GM23248 (cell line): ENCODE measurements around the gene POLR2F. TPM values are rescaled to one million over a fixed set of nuclear protein-coding genes. Genes with fewer than 3 reads are reported as not detected.

Experiments used
- DNase-seq: peaks from one replicate; pipeline ENCODE4 v3.0.0-alpha.2; 2015
- H2AFZ ChIP-seq: fragments of 200-600 bp; sonication (generic); 2 replicates; pipeline ENCODE4 v1.6.1; 2016; ENCODE audit warnings: antibody characterized with exemption
- H3F3A ChIP-seq: fragments of 200-600 bp; sonication (generic); 2 replicates; pipeline ENCODE4 v1.6.1; 2016; ENCODE audit warnings: mild to moderate bottlenecking, antibody characterized with exemption, mixed run types; ENCODE audit not compliant: insufficient read depth
- H3K27ac ChIP-seq: fragments of 200-600 bp; sonication (generic); 2 replicates; pipeline ENCODE4 v1.5.1; 2016; ENCODE audit warnings: mild to moderate bottlenecking
- H3K27me3 ChIP-seq: fragments of 200-600 bp; sonication (generic); replicated peaks from 2 replicates; pipeline ENCODE4 v1.6.1; 2016; ENCODE audit warnings: mild to moderate bottlenecking; ENCODE audit not compliant: insufficient read depth
- H3K36me3 ChIP-seq: fragments of 200-600 bp; sonication (generic); 2 replicates; pipeline ENCODE4 v1.6.1; 2016; ENCODE audit warnings: low read depth, mild to moderate bottlenecking
- H3K4me1 ChIP-seq: fragments of 200-600 bp; sonication (generic); 2 replicates; pipeline ENCODE4 v1.6.1; 2016; ENCODE audit warnings: mild to moderate bottlenecking; ENCODE audit not compliant: insufficient read depth
- H3K4me2 ChIP-seq: fragments of 200-600 bp; sonication (generic); one replicate; pipeline ENCODE4 v1.6.1; 2016; ENCODE audit warnings: mild to moderate bottlenecking; ENCODE audit not compliant: unreplicated experiment
- H3K4me3 ChIP-seq: fragments of 200-600 bp; sonication (generic); 2 replicates; pipeline ENCODE4 v1.5.1; 2016; ENCODE audit warnings: mild to moderate bottlenecking
- H3K79me2 ChIP-seq: fragments of 200-600 bp; sonication (generic); 2 replicates; pipeline ENCODE4 v1.6.1; 2016; ENCODE audit warnings: mild to moderate bottlenecking; ENCODE audit not compliant: insufficient read depth
- H3K9ac ChIP-seq: fragments of 200-600 bp; sonication (generic); 2 replicates; pipeline ENCODE4 v1.6.1; 2016; ENCODE audit warnings: mild to moderate bottlenecking
- H3K9me2 ChIP-seq: fragments of 200-600 bp; sonication (generic); 2 replicates; pipeline ENCODE4 v1.6.1; 2016; ENCODE audit warnings: mixed run types, mild to moderate bottlenecking, moderate library complexity; ENCODE audit not compliant: insufficient read depth
- H3K9me3 ChIP-seq: fragments of 200-600 bp; sonication (generic); one replicate; pipeline ENCODE4 v1.6.1; 2017; ENCODE audit warnings: low read depth
- H4K20me1 ChIP-seq: fragments of 200-600 bp; sonication (generic); 2 replicates; pipeline ENCODE4 v1.6.0; 2016; ENCODE audit not compliant: insufficient read depth
- EZH2 ChIP-seq: fragments of 200-600 bp; sonication (generic); IDR thresholded peaks from 2 replicates; pipeline ENCODE4 v1.6.1; 2018; ENCODE audit warnings: antibody characterized with exemption, mild to moderate bottlenecking; ENCODE audit not compliant: insufficient read depth, poor library complexity, severe bottlenecking
- EZH2phosphoT487 ChIP-seq: fragments of 200-600 bp; sonication (generic); IDR thresholded peaks from 2 replicates; pipeline ENCODE4 v1.6.1; 2018; ENCODE audit warnings: antibody characterized with exemption, moderate library complexity, mild to moderate bottlenecking, low read depth; ENCODE audit not compliant: insufficient read depth
- WGBS, 2 experiments: methylation state at CpG; one replicate each; pipeline ENCODE4 v1.1.6; 2015 to 2017; ENCODE audit warnings: low lambda C conversion rate in 2 of 2, low coverage in 1 of 2; ENCODE audit errors: missing lambda C conversion rate in 2 of 2; 5-methylcytosine and 5-hydroxymethylcytosine counted together
- in situ Hi-C: fragments of 300-500 bp; cut with MboI; formaldehyde crosslinking; loops from 2 replicates; pipeline ENCODE4 v1.15.0; 2020
- polyA plus RNA-seq: library from polyadenylated mRNA; unstranded; fragments of >200 nt; fragmentation: Nextera tagmentation; extraction: Ambion mirVana; gene quantifications from 2 replicates; pipeline ENCODE4 v1.2.1, GENCODE V29; 2016
- total RNA-seq: library from RNA; depleted of rRNA; stranded (reverse); fragments of >200 nt; shearing (Covaris generic); gene quantifications from 2 replicates; pipeline ENCODE4 v1.2.3, GENCODE V29; 2014

The POLR2F gene
- total and polyA plus RNA-seq, 2 experiments from 2014 or later: 71.4 to 148 TPM

DNA sequence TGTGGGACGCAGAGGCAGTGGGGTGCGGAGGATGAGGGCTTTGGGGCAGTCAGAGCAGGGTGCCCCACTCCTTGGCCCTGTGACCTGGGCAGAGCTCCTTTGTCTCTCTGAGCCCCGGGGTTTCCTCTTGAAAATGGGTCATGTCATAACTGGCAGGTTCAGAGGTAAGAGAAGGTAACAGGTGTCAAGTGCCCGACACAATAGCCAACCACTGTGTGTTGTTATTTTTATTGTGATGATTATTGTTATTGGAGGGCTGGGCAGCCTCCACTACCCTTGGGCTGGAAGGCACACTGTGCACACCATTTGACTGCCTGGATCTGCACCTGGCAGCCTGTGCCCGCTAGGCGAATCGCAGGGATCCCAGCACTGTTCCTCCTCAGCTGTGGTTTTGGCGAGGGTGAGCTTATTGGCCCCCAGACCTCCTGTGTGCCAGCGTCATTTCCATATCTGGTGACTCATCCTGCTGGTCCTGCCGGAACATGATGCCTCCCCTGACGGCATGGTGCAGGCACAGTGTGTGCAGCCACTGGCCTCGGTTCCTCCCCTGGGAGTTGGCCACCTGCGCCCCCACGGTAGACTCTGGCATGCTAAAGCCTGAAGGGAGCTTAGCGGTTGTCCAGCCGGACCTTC, 46.3 kb downstream of the POLR2F start:
- TF ChIP-seq EZH2phosphoT487: no peak
- no peak for TF ChIP-seq EZH2
- H3F3A ChIP-seq: no peaks in the 10 kb centered on the region
- H3K9me3 ChIP-seq: no peaks in the 10 kb centered on the region
- DNase-seq: peak; percentile 45
- H3K79me2 ChIP-seq: no peaks in the 10 kb centered on the region
- H3K4me3 ChIP-seq: no peak overlapping the region
- H3K27me3 ChIP-seq: no peaks in the 10 kb centered on the region
- H3K4me1 ChIP-seq: no peaks in the 10 kb centered on the region
- no peak overlapping the region for H3K9ac ChIP-seq
- no peaks in the 10 kb centered on the region for H4K20me1 ChIP-seq
- H3K4me2 ChIP-seq: no peak overlapping the region
- in situ Hi-C loops: no loop called here
- H3K36me3 ChIP-seq: no peaks in the 10 kb centered on the region
- H2AFZ ChIP-seq: no peak overlapping the region
- H3K9me2 ChIP-seq: no peaks in the 10 kb centered on the region
- no peak overlapping the region for H3K27ac ChIP-seq
- WGBS, 2 experiments: 61 to 65% methylated on average over 16 of the region's 16 CpGs

DNA sequence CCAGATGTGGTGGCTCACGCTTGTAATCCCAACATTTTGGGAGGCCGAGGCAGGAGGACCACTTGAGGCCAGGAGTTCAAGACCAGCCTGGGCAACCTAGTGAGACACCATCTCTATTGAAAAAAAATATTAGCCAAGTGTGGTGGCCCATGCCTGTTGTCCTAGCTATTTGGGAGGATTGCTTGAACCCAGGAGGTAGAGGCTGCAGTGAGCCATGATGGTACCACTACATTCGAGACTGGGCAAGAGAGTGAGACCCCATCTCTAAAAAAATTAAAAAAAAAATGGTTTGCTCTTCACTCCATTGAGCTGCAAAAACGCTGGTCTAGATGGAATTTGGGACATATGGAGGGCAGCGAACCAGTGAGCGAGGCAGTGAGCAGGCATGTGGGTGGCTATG, 52.4 kb downstream of the POLR2F start:
- in situ Hi-C loops: no loop called here
- no peaks in the 10 kb centered on the region for H3K9me2 ChIP-seq

DNA sequence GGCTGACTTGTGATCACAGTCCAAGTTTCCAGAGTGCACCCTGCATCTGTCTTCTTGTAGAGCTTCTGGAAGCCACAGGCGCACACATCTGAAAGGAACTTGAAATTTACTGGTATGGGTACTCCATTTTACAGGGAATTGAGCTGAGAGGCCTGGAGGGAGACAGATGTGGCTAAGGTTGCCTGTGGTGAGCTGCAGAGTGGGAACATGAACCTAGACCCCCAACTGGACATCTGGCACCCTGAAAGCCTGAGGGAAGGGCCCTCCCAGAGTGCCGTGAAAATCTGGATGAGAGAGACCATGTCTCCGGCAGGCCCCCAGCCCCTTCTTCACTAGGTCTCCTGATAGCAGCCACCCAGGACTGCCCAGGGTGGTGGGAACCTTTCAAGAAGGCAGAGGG, 53.4 kb downstream of the POLR2F start:
- in situ Hi-C loops: no loop called here
- no peaks in the 10 kb centered on the region for H3K79me2 ChIP-seq

More for the DNA sequence above, 52.4 kb downstream of the POLR2F start:
- no peaks in the 10 kb centered on the region for H3K79me2 ChIP-seq
- H3K9me3 ChIP-seq: no peaks in the 10 kb centered on the region
- H2AFZ ChIP-seq: no peak overlapping the region
- no peaks in the 10 kb centered on the region for H4K20me1 ChIP-seq
- no peak overlapping the region for H3K4me2 ChIP-seq
- H3K9ac ChIP-seq: no peak overlapping the region
- WGBS, 2 experiments: 79 to 81% methylated on average over 6 of the region's 6 CpGs
- no peak overlapping the region for H3K27ac ChIP-seq
- no peak for DNase-seq
- no peak for TF ChIP-seq EZH2phosphoT487
- no peak for TF ChIP-seq EZH2
- no peaks in the 10 kb centered on the region for H3K4me1 ChIP-seq
- H3K27me3 ChIP-seq: no peaks in the 10 kb centered on the region
- no peaks in the 10 kb centered on the region for H3F3A ChIP-seq
- no peaks in the 10 kb centered on the region for H3K36me3 ChIP-seq
- H3K4me3 ChIP-seq: no peak overlapping the region

DNA sequence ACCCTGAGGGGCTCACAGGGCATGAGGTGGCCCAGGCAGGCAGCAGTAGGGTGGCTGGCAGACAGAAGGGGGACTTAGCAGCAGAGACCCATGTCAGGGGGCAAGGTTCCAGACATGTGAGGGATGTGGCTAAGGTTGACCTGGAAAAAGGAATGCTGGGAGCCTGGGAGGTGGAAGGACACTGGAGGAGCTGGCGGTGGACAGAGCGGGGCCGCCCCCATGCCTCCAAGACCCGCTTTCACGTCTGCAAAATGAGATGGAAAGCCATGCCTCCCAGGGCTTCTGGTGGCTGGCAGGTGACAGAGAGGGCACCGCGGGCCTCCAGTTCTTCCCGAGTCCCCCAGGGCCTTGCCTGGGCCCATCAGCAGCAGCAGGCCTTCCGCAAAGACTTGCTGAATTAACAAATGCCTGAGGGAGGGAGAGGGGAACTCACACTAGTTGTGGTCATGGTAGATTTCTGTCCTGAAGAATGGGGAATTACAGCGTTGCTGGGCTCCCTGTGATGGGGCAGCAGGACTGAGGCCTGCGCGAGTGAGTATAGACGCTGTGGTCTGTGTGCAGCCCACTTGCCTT, 53.9 kb downstream of the POLR2F start:
- Histone ChIP-seq H4K20me1 (no peaks in the 10 kb centered on the region), H2AFZ (no peak overlapping the region), H3K79me2 (no peaks in the 10 kb centered on the region), H3K9me3 (no peaks in the 10 kb centered on the region), H3K9ac (no peak overlapping the region), H3K4me1 (no peaks in the 10 kb centered on the region), H3K4me3 (no peak overlapping the region), H3K27ac (no peak overlapping the region), H3K27me3 (no peaks in the 10 kb centered on the region), H3K4me2 (no peak overlapping the region), H3K9me2 (no peaks in the 10 kb centered on the region), H3K36me3 (no peaks in the 10 kb centered on the region), H3F3A (no peaks in the 10 kb centered on the region)
- no peak for TF ChIP-seq EZH2
- no peak for TF ChIP-seq EZH2phosphoT487
- 90 to 91% methylated on average over 13 of the region's 13 CpGs for WGBS, 2 experiments
- in situ Hi-C loops: no loop called here
- DNase-seq: no peak

More for the DNA sequence above, 53.4 kb downstream of the POLR2F start:
- H4K20me1 ChIP-seq: no peaks in the 10 kb centered on the region
- no peaks in the 10 kb centered on the region for H3K9me3 ChIP-seq
- H2AFZ ChIP-seq: no peak overlapping the region
- no peaks in the 10 kb centered on the region for H3K9me2 ChIP-seq
- H3K4me2 ChIP-seq: no peak overlapping the region
- TF ChIP-seq EZH2phosphoT487: no peak
- TF ChIP-seq EZH2: no peak
- H3F3A ChIP-seq: no peaks in the 10 kb centered on the region
- no peaks in the 10 kb centered on the region for H3K27me3 ChIP-seq
- H3K4me3 ChIP-seq: no peak overlapping the region
- 82 to 83% methylated on average over 3 of the region's 3 CpGs for WGBS, 2 experiments
- no peaks in the 10 kb centered on the region for H3K4me1 ChIP-seq
- DNase-seq: no peak
- H3K9ac ChIP-seq: no peak overlapping the region
- no peak overlapping the region for H3K27ac ChIP-seq
- H3K36me3 ChIP-seq: no peaks in the 10 kb centered on the region
